ENCODE results near the gene CBR1.

- TF ChIP-seq CTCF (IDR thresholded peaks at IDR 0.05) (no peak), EZH2 (IDR thresholded peaks at IDR 0.05; ENCODE audit: borderline replicate concordance, insufficient read depth, low read depth, low read length, poor library complexity, severe bottlenecking) (no peak)
Measured at GRCh38 chr21:36047139-36047538, 22.7 kb upstream of the CBR1 start.

Measured in B cell (primary cell).